Activated CD8-positive, alpha-beta memory T cell treated with anti-CD3 and anti-CD28 coated beads, Interleukin-2, amount 10 ng/mL, durations not matched to agents 7 days and 5 days (primary cell): ENCODE results near the gene FCN3. TPM values are rescaled to one million over a fixed set of nuclear protein-coding genes. Genes with fewer than 3 reads are reported as not detected.

Experiments used
- ATAC-seq: fragments of 150-1000 bp; cut with Tn5 transposase; one replicate; pipeline ENCODE4 v1.10.0; 2021; ENCODE audit warnings: moderate library complexity
- CTCF ChIA-PET: fragments of 350-600 bp; sonication (Branson Sonifier 250); formaldehyde crosslinking; loops from one replicate; lab custom pipeline; 2021; ENCODE audit warnings: antibody characterized with exemption; lab: Charles Lee
- DNase-seq: peaks from one replicate; pipeline ENCODE4 v3.0.0-alpha.2; 2020
- H3K27ac Mint-ChIP-seq: one replicate; pipeline ENCODE4 v1.8.0; 2021; ENCODE audit warnings: mild to moderate bottlenecking, mixed read lengths
- H3K27me3 Mint-ChIP-seq: one replicate; pipeline ENCODE4 v1.8.0; 2021; ENCODE audit warnings: mixed read lengths
- H3K36me3 Mint-ChIP-seq: one replicate; pipeline ENCODE4 v1.8.0; 2021; ENCODE audit warnings: mild to moderate bottlenecking, mixed read lengths
- H3K4me1 Mint-ChIP-seq: one replicate; pipeline ENCODE4 v1.8.0; 2021; ENCODE audit warnings: mixed read lengths
- H3K4me3 Mint-ChIP-seq: one replicate; pipeline ENCODE4 v1.8.0; 2021; ENCODE audit warnings: mild to moderate bottlenecking, moderate library complexity, mixed read lengths
- H3K9me3 Mint-ChIP-seq: one replicate; pipeline ENCODE4 v1.8.0; 2022; ENCODE audit warnings: low read depth, mixed read lengths
- total RNA-seq, 2 experiments: library from RNA; stranded (reverse); gene quantifications; one replicate each; pipeline ENCODE4 v1.2.3, GENCODE V29; 2021

The FCN3 gene
- total RNA-seq, 2 experiments from 2014 or later = not detected

DNA sequence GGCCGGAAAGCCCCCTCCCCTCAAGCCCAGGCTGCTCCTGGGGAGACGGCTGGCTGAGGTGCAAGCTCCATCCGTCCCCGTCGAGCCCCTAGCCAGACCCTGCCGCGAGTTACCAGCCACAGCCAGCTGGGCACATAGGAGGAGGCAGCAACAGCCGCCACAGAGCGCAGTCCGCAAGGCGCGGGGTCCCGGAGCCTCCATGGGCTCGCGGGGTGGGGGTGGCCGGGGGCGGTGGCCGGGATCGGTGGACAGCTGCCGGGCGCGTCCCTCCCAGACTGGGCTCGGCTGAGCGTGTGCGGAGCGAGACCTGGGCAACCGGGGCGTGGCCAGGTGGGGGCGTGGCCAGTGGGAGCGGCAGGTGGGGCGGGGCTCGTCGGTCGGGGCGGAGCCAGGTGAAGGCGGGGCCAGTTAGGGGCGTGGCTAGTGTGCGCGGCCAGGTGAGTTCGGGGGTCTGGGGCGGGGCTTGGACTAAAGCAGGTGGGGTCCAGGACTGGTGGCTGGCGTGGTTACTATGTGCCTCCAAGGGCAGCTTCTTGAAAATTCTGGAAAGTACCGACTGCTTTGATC lies 8.5 kb upstream of the FCN3 start, which contains the start of gene CD164L2:
Gene CD164L2 (minus strand): TSS at position 295 of the 567 bp plus-strand sequence. CDS start 94 bp downstream, at position 201.
- Mint-ChIP-seq H3K9me3 (no peaks in the 10 kb centered on the region), H3K27ac (no peak within 1 kb of the TSS), H3K4me3 (no peak within 1 kb of the TSS), H3K36me3 (no peaks in the 10 kb centered on the region), H3K27me3 (peaks cover 8% of the 10 kb centered on the region), H3K4me1 (no peaks in the 10 kb centered on the region)
- CTCF ChIA-PET = interaction anchor here (0.9 to 11.7 kb wide), 6 partner anchors 10 to 85 kb away, joined by 3 to 260 read pairs (median 8); partner anchors contain the start of gene MAP3K6
- ATAC-seq (peak; percentile 68), DNase-seq (no peak)

DNA sequence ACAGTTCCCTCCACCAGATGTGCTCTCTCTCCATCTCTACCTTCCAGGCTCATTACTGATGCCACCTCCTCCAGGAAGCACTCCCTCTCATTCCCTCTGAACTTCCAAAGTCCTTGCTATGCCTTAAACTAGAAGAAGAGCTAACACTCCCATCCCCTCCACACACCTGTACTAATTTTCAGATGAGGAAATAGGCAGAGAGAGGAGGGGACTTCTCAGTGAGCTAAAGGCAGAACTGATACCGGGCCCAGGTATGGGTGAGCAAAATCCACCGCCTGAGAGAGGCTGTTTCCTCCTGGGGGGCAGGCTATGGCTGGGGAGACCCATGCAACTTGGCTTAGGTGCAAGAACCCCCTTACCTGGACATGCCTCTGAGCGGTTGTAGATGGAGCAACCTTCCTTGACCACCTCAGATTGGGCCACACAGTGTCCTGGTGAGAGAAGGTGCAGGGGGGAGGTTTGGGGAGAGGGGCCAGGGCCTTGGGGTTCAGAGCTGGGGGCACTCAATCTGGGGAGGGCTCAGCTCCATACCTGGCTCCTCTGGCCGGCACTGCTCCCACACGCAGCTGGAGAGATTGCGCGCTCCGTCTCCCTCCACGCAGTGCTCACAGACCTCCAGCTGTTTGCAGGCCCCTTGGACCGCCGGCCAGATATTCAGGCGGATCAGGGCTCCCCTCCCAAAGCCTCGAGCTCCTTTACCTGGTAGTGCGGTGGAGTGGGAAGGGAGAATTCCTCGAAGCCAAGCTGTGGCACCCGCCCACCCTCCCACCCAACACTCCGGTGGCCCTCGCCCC lies 7.5 kb upstream of the FCN3 start:
- no peak for ATAC-seq
- CTCF ChIA-PET = interaction anchor here (0.9 to 11.7 kb wide), 8 partner anchors 11 to 336 kb away, joined by 3 to 260 read pairs (median 4); partner anchors contain the start of gene MAP3K6
- no peak overlapping the region for H3K27ac Mint-ChIP-seq

DNA sequence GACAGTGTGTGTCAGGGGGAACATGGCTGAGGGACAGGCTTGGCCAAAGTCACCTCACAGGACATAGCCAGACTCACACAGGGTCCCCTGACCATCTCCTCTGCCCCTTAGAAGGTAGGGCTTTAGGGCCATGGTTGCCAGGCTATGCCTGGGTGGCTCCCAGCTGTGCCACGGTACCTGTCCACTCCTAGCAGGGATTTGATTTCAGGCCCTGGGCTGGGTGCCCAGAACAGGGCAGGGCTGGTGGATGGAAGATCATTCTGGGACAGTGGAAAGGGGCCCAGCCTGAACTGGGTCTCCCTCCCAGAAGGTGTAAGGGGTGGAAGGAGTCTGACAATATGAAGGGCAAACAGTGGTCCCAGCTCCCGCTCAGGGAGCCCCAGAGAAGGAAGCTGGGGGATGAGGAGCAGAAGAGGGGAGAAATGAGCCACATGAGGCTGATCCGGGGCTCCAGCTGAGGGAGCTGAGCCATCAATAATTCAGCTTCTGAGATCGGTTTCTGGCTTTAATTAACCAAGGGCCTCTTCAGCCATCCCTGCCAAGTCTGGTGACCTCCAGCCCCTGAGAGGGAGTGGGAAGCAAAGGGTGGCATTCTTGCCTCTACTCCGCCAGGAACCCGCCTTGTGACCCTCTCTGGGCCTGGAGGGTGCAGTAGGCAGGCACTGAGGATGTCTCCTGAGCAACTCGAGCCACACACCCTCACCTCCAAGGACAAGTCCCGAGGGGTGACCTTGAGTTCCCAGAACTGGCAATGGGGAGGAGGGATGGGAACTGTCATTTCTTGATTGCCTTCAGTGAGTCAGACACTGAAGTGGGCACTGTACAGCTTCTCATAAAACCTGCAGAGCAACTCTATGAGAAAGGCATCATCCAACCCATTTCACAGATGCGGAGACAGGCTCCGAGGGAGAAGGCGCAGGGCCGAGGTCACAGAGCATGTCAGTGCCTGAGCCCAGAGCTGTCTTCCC lies 6.4 kb upstream of the FCN3 start:
- H3K36me3 Mint-ChIP-seq = no peaks in the 10 kb centered on the region
- no peak overlapping the region for H3K27ac Mint-ChIP-seq
- ATAC-seq (no peak), DNase-seq (no peak)
- H3K4me1 Mint-ChIP-seq = no peaks in the 10 kb centered on the region
- no peaks in the 10 kb centered on the region for H3K9me3 Mint-ChIP-seq
- H3K27me3 Mint-ChIP-seq = peaks cover 4% of the 10 kb centered on the region
- H3K4me3 Mint-ChIP-seq = no peak overlapping the region
- CTCF ChIA-PET = interaction anchor here (0.8 to 11.7 kb wide), 7 partner anchors 14 to 335 kb away, joined by 3 to 260 read pairs (median 4); partner anchors contain the start of gene MAP3K6

More for the DNA sequence above, 7.5 kb upstream of the FCN3 start:
- Mint-ChIP-seq H3K9me3 (no peaks in the 10 kb centered on the region), H3K4me1 (no peaks in the 10 kb centered on the region), H3K27me3 (peaks cover 8% of the 10 kb centered on the region), H3K36me3 (no peaks in the 10 kb centered on the region), H3K4me3 (no peak overlapping the region)
- DNase-seq = no peak

DNA sequence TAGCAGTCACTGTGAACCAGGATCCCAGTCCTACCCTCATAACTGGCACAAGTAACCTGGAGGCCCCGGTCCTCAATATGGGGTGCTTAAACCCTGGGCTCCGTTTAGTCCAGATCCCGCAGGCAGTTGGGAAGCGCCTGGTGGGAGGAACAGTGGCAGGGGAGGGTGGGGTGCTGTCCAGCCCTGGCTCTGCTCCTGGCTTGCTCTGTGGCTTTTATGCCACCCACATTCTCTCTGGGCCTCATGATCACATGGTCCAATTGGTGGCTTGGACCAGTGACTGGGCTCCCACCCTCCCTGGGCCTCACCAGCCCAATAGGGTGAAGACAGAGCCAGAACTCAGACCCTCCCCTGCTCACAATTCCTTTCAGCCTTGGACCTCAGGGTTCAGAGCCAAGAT lies 5.6 kb upstream of the FCN3 start:
- peaks cover 4% of the 10 kb centered on the region for H3K27me3 Mint-ChIP-seq
- DNase-seq = no peak
- ATAC-seq = no peak
- no peaks in the 10 kb centered on the region for H3K36me3 Mint-ChIP-seq
- CTCF ChIA-PET = interaction anchor here (0.8 to 1.1 kb wide), 2 partner anchors 23 to 84 kb away, joined by 3 read pairs; no protein-coding TSS in a partner anchor
- H3K4me1 Mint-ChIP-seq = no peaks in the 10 kb centered on the region
- H3K9me3 Mint-ChIP-seq = no peaks in the 10 kb centered on the region
- H3K4me3 Mint-ChIP-seq = no peak overlapping the region
- H3K27ac Mint-ChIP-seq = no peak overlapping the region

DNA sequence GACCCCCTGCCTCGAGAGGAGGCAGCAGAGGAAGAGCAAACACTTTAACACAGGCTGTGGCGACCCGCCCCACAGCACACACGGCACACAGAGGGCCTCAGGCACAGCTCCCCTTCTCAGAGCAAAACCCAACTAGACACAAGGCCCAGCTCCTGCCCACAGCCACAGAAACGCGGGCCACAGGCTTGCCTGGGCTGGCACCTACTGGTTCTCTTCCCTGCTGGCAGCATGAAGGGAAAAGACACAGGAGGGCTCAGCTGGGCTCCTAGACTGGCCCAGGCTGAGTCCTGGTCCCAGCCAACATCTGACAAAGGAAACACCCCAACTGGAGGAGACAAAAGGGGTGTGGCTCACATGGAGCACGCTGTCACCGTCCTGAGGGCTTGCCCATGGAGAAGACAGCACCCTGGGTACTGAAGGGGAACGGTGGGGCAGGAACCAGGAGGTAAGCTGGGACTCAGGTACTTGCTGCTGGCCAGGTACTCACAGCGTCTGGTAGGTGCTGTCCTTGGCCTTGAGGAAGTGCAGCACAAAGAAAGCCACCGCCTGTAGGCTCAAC lies 5.0 kb upstream of the FCN3 start:
- H3K4me1 Mint-ChIP-seq = no peaks in the 10 kb centered on the region
- H3K4me3 Mint-ChIP-seq = no peak overlapping the region
- H3K27me3 Mint-ChIP-seq = peaks cover 4% of the 10 kb centered on the region
- H3K27ac Mint-ChIP-seq = no peak overlapping the region
- ATAC-seq (no peak), DNase-seq (no peak)
- H3K9me3 Mint-ChIP-seq = no peaks in the 10 kb centered on the region
- H3K36me3 Mint-ChIP-seq = no peaks in the 10 kb centered on the region
- CTCF ChIA-PET = interaction anchor here (0.5 to 1.1 kb wide), 2 partner anchors 83 to 369 kb away, joined by 3 to 4 read pairs; no protein-coding TSS in a partner anchor

DNA sequence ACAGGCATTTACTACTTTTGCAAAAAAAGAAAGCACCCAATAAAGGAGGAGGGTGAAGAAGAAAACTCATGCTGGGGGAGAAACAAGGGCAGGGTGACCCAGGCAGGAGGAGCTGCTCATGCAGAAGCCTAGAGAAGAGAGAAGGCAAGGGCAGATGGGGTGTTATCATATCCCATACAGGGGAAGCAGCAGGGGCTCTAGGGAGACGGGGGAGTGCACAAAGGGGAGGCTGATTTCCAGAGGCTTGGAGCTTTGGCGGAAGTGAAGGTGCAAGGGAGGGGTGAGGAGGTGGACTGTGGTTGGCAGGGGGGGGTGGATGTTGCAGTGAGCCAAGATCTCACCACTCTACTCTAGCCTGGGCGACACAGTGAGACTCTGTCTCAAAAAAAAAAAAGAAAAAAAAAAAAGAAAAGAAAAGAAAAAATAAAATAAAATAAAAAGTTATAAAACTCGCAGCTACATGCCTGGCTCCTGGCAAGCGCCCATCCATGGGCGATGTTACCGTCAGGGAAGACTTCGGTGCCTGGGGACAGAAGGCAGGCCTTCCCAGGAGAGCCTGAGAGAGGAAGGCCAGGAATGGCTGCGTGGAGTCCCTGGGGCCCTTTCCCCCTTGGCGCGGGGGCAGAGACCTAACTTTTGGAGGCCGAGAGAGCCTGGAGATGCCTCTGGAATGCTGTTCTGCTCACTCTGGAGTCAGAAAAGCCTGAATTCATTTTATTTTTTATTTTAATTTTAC lies 3.3 kb upstream of the FCN3 start:
- Mint-ChIP-seq H3K4me3 (no peak overlapping the region), H3K36me3 (no peaks in the 10 kb centered on the region), H3K27me3 (peaks cover 4% of the 10 kb centered on the region), H3K27ac (no peak overlapping the region), H3K9me3 (no peaks in the 10 kb centered on the region), H3K4me1 (no peaks in the 10 kb centered on the region)
- ATAC-seq (no peak), DNase-seq (no peak)
- CTCF ChIA-PET = interaction anchor here (0.8 to 1.7 kb wide), 3 partner anchors 12 to 20 kb away, joined by 3 to 4 read pairs (median 4); partner anchors contain the start of gene MAP3K6

DNA sequence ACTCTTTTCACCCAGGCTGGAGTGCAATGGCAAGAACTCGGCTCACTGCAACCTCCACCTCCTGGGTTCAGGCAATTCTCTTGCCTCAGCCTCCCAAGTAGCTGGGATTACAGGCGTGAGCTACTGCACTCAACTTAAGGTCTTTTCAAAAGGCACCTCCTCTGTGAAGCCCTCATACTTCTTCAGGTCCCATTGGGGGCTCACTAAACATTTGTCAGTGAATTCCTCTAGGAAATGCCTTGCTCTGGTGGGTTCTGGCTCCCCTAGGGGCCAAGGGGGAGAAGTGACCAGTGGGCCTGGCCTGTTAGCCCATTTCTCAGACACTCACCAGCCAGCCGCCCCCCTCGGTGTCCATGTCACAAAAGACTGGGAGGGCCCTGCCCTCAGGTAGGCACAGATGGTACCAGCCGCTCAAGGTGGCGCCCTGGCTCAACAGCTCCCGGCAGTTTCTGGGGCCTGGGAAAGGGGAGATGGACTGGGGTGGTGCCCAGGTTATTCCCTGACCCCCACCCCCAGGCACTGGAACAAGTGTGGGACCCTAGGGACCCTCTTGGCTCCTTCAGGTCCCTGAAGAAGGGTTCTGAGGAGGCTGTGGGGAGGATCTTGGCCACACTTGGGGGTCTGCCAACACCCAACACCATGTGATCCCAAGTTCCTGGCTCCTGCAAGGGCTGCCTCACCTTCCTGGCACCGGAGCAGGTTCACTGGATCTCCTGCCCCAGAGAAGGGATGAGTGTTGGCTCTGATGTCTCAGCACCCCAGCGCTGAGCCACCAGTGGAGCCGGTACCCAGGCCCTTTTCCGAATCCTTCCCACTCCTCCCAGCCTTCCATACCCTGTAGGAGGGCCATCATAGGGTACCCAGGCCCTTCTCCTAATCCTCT lies 1.6 kb downstream of the FCN3 start:
- DNase-seq (no peak), ATAC-seq (no peak)
- H3K27ac Mint-ChIP-seq = no peak overlapping the region
- CTCF ChIA-PET = interaction anchor here (1.1 to 9.1 kb wide), 3 partner anchors 11 to 63 kb away, joined by 3 to 127 read pairs (median 4); no protein-coding TSS in a partner anchor
- peaks cover 3% of the 10 kb centered on the region for H3K27me3 Mint-ChIP-seq
- H3K4me3 Mint-ChIP-seq = no peak overlapping the region
- H3K9me3 Mint-ChIP-seq = no peaks in the 10 kb centered on the region
- peaks cover 9% of the 10 kb centered on the region for H3K4me1 Mint-ChIP-seq
- no peaks in the 10 kb centered on the region for H3K36me3 Mint-ChIP-seq

DNA sequence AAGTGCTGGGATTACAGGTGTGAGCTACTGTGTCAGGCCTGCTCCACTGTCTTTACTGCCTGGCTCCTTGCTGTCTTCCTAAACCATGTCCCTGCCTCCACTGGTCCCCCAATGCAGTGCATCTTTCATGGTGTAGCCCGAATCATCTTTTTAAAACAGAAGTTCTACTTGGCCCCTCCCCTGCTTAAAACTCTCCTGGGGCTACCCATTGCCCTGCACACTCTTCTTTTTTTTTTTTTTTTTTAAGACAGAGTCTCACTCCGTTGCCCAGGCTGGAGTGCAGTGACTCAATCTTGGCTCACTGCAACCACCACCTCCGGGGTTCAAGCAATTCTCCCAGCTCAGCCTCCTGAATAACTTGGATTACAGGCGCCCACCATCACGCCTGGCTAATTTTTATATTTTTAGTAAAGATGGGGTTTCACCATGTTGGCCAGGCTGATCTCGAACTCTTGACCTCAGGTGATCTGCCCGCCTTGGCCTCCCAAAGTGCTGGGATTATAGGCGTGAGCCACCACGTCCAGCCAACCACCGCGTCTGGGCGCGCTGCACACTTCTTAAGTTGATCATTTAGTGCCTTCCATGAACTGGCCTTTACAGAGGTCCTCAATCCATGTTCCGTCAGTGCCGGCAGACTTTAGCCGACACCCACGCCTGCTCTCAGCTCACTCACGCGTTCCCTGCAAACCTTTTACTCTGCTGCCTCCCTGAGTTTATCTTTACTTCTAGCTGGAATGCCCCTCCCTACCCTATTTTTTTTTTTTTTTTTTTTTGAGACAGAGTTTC lies 2.4 kb downstream of the FCN3 start:
- H3K4me1 Mint-ChIP-seq = peaks cover 14% of the 10 kb centered on the region
- peaks cover 4% of the 10 kb centered on the region for H3K27me3 Mint-ChIP-seq
- H3K27ac Mint-ChIP-seq = no peak overlapping the region
- CTCF ChIA-PET = interaction anchor here (1.1 to 9.1 kb wide), 4 partner anchors 10 to 62 kb away, joined by 3 to 127 read pairs (median 4); no protein-coding TSS in a partner anchor
- DNase-seq (no peak), ATAC-seq (no peak)
- H3K36me3 Mint-ChIP-seq = no peaks in the 10 kb centered on the region
- no peak overlapping the region for H3K4me3 Mint-ChIP-seq
- no peaks in the 10 kb centered on the region for H3K9me3 Mint-ChIP-seq

DNA sequence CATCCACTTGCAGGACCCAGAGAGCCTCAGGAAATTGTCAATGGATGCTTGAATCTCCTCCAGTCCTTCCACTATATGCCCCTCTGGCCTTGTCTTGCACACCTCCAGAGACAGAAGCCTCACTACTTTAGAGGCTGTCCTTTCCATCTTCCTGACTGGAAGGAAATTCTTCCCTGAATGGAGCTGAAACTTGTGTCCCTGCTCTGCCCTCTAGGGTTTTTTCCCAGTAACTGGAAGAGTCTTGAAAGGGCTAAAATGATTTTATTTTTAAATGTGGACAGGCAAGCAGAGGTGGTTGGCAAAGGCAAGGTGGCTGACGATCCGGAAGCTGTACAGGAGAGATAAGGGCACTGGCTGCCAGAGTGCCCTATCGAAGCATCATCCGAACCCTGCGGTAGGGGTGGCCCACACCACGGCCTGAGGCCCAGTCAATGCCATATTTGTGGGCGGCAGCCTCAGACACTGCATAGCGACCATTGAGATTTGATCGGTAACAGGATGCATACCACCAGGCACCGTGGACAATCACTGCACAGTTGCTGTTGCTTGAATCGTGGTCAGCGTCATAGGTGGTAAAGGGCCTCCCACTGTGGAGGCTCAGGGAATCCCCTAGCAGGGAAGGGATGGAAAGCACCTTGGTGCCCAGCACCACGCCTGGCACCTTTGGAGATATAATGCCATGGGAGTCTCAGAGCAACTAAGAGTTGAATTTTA lies 5.6 kb downstream of the FCN3 start:
- H3K4me1 Mint-ChIP-seq = peaks cover 26% of the 10 kb centered on the region
- DNase-seq (no peak), ATAC-seq (no peak)
- H3K27me3 Mint-ChIP-seq = peaks cover 7% of the 10 kb centered on the region
- H3K27ac Mint-ChIP-seq = no peak overlapping the region
- no peaks in the 10 kb centered on the region for H3K36me3 Mint-ChIP-seq
- no peaks in the 10 kb centered on the region for H3K9me3 Mint-ChIP-seq
- CTCF ChIA-PET = interaction anchor here (0.6 to 9.1 kb wide), 5 partner anchors 12 to 72 kb away, joined by 3 to 127 read pairs (median 7); no protein-coding TSS in a partner anchor
- H3K4me3 Mint-ChIP-seq = no peak overlapping the region

DNA sequence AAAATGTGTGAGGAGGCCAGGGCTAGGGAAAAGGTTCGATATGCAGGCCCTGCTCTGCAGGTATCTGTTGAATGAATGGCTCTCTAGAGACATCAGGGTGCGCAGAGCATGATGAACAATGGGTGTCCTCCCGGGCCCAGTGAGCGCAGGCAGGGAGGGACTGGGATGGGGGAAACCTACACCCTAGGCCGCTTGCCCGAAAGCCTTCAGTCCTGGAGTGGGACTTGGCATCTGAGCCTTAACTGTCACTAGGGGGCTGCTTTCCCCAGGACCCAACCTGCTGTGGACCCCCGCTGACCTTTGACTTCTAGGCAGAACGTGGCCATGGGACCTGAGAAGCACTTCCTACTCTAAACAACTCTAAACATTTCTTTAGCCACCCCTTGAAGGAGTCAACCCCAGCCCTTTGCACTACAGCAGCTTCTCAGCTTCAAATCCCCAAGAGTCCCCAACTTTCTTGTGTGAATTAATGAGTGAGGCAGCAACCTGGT lies 7.4 kb downstream of the FCN3 start:
- H3K4me1 Mint-ChIP-seq = peaks cover 26% of the 10 kb centered on the region
- peak overlapping the region; percentile 15 for H3K27ac Mint-ChIP-seq

More for the DNA sequence above, 7.4 kb downstream of the FCN3 start:
- DNase-seq = no peak
- CTCF ChIA-PET = interaction anchor here (0.5 to 9.1 kb wide), 20 partner anchors 10 to 323 kb away, joined by 3 to 127 read pairs (median 6); partner anchors contain the start of genes GPR3 and SYTL1
- ATAC-seq = no peak
- peaks cover 7% of the 10 kb centered on the region for H3K27me3 Mint-ChIP-seq
- no peaks in the 10 kb centered on the region for H3K9me3 Mint-ChIP-seq
- H3K4me3 Mint-ChIP-seq = peak overlapping the region; percentile 48
- H3K36me3 Mint-ChIP-seq = no peaks in the 10 kb centered on the region
